Measurements from ENCODE around the gene KCNN3.

Gene KCNN3

DNA sequence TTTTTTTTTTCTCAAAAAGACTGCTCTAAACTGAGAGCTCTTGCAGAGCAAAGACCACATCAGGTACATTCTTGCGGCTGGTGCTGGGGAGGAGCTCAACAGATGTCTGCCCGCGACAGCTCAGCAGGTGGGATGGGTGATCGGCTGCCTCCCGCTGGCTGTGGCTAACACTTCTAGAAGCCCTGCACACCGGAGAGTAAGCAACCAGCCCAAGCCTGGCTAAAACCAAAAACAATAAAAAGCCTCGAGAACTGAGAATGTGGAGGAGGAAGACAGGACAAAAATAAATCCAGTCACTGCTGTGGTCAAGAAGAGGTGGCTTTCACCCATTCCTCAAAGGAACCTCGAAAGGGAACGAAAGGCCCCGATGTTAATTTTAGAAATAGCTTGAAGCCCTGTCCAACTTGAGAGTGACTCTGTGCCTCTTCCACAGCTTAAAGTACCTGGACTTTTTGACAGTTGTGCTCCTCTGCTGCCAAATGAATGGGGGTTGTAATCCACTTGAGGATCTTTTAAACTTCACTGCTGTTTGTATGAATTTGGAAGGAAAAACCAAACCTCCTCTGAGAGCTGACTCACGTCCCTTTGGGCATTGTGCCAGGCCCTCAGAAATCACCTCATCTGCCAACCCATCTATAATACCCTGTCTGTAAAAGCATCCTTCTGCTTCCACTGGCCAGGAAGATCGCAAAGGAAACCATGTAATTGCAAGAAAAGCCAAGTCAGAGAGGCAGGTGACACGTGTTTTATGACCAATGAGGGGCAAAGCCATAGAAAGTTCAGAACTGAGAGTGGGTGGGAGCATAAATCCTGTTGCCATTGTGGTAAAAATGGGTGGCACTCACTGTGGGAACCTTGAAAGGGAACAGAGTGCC is 78.6 kb downstream of the KCNN3 start:
- peak in 3 of 4 experiments; percentile 18 to 79 (median 70) for DNase-seq

DNA sequence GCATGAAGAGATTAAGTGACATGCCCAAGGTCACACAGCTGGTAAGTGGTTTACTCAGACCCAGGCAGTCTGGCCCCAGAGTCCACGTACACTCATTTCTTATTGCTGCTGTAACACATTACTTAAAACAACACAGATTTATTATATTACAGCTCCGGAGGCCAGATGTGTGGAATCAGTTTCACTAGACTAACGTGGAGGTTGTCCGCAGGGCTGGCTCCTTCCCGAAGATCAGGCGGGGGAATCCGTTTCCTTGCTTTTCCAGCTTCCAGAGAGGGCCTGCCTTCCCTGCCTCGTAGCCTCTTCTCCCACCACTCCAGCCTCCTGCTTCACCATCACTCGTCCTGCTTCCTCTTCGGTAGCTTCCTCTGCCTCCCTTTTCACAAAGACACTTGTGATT is 81.2 kb downstream of the KCNN3 start:
- no peak for DNase-seq

DNA sequence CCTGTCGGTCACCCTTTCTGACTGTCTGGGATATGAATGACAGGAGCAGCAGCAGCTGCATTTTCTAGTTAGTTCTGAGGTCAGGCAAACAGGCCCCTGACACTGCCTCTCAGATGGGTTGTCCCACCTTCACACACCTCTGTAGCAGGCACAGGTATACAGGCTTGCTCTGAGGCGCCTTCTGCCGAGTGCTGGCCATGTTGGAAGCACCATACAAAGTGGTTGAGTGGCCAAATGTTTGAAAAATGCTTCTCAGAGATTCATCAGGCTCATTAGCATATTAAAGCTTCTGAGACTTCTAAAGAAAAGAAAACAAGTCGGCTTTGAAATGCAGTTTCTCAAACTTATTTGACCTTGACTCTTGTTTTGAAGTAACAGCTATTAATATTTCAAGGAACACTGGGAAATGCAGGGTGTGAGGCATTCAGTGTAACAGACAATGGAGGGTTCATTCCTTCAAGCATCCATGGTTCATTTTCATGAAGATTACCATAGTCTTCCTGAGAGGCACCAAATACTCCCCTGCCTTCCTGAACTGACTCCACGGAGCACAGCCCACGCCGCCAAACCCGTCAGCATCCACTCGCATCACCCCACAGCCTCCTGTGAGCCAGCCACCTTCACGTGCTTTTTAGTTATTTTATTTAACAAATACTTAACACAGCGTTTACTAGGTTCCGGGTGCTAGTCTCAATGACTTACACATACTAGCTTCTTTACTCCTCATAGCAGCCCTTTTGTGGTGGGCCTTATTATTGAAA is 81.8 kb downstream of the KCNN3 start:
- DNase-seq: no peak

DNA sequence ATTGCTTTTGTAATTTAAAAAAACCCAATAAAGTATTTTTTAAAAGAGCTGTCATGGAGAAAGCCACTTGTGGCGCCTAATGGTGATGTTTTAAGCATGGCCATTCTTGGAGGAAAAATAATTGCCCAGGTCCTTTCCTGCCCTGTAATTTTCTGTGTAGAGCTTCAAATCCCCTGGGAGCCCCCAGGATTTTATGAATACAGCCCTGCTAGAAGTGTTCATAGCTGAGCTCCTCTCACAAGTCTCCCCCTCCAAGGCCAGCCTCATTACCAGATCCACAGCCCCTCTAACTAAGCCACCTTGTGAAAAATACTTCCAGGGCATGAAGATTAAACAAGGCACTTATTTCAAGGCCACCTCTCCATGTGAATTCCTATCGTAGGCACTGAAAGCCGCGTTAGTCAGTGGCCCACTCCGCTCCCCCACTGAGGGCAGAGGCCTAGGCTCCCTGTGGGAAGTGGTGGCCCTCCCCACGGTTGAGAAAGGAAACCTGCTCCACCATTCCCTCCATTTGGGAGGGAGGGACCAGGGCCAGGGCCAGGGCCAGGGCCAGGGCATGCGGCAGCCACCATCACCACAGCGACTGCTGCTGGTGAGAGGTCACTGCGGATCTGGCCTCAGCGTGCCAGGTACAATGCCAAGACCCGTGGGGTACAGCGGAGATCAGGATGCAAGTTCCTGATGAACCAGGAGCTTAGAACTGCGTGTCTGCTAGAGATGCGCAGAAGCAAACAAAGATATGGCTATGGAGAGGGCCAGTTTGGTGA is 83.1 kb downstream of the KCNN3 start:
- DNase-seq: no peak

DNA sequence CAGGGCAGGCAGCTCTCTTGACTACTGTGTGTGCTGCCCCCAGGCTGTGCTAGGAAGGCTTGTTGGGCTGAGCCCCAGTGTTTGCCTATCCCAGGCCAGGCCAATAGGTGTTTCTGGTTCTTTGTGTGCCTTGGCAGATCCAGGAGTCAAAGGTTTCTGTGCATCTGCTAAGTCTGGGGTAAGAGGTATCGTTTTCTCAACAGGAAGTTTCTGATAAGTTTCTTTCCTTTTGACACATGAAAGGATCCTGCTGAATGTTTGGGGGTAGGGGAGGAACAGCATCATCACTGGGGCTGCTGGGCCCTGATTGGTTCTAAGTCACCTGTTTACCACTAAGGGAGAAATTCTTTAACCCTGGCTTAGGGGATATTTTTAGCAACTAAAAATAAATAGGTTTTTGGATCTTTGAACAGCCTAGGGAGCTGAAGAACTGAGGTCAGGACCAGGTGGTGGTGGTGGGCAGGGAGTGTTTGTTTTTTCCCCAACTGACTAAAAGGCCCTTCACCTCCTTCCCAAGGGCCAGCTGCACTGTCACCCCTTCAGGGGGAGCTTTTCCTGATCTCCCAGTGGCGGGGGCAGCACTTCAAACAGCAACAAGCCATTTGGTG is 85.1 kb downstream of the KCNN3 start:
- peak in 2 of 4 experiments; percentile 11 to 39 for DNase-seq

DNA sequence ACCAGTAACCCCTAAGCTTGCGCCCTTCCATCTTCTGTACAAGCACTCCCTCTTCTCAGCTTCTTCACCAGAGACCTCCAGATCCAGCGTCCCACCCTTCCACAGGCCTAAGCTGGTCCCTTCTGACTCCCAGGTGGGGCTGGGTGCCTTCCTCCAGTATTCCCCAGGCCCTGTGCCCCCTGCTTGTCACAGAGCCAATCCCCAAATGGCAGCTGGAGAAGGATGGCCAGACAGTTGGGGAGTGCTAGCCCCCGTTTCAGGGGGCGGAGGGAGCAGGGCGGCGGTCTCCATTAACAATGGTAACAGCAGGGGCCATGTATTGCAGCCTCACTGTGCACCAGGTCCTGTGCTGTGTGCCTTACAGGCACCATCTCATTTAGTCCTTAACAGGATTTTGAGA is 85.7 kb downstream of the KCNN3 start:
- no peak for DNase-seq

DNA sequence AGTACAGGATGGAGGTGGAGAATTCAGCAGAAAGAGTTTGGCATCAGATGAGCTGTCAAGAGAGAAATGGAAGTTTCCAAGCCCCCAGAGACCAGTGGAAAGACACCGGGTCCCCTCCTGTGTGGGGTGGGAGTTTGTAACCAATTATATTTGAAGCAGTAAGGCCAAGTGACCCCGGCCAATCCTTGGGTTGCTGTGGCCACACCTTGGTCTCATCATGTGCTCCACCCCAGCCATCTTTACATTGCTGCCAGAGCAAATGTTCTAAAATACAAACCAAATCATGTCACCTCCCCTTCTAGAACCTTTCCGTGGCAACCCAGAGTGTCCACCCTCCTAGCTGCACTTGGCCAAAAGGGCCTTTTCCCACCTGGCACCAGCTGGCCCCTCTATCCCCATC is 86.1 kb downstream of the KCNN3 start:
- no peak for DNase-seq

DNA sequence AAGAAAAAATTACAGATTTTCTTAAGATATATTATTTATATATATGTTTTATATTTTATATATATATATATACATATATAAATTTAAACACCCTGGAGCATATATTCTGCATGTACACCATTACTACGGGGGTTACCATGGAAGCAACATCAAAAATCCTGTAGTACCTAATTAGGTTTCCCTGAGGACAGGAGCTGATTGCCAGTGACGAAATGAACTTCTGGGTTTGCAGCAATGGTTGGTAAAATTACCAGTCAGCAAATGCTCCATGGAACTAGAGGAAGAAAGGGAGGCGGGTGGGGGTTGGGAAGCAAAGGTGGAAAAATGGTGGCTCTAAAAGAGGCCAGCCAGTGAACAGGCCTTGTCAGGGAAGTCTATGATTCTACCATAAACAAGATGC is 89.5 kb downstream of the KCNN3 start:
- DNase-seq: no peak

DNA sequence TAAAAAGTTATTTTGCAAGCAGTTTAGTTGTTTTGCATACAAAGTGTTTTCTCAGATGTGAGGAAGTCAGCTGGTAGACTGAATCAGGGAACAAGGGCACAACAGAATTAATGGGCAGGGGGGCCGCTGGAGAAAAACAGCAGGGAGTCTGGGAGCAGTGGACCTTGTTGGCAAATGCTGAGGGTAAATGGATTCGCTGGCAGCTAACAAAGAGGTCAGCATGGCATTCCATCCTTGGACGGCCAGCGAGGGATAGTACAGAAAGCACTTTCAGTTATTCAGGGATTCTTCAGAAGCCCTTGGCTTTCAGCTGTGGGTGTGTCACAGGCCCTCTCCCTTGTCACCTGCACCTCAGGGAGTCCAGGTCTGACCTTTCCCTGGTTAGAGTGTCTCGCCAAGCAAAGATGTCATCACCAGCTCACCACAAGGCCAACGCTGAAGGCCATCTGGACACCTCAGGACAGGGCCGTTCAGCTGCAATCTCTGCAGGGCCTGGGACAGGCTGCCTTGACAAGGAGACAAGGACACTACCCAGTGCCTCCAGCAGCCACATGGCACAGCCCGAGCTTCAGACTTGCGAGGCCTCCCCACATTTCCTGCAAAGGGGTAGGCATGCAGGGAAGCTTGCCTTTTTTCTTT is 90.4 kb downstream of the KCNN3 start:
- no peak for DNase-seq

DNA sequence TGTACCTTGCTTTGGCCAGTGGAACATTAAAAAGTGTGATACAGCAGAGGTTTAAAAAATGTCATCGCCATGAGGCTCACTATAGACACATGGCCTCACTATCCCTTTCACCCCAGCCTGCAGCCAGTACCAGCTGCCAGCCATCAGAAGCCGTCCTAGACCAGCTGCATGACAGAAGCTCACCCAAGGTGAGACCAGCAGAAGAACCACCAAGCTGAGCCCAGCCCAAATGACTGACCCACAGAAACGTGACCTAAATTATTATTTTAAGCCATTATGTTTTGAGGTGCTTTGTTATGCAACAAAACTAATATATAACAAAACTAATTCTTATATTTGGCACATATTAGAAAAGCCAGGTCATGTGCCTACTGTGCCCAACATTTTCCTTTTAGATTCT is 91.1 kb downstream of the KCNN3 start:
- no peak for DNase-seq

DNA sequence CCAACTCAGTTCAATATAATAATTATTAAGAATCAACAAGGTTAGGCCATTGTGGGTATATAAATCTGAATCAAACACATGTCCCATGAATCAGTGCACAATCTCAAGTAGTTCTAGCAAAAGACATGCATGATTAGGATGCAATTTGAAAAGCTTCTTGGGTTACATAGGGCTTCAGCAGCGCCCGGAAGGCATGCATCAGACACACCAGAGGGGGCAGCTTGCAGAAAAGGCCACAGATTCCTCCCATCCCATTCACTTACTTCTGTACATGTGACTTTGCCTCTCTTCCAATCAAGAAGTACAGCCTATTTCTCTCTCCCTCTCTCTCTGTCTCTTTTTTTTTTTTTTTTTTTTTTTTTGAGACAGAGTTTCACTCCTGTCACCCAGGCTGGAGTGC is 91.8 kb downstream of the KCNN3 start:
- no peak for DNase-seq

DNA sequence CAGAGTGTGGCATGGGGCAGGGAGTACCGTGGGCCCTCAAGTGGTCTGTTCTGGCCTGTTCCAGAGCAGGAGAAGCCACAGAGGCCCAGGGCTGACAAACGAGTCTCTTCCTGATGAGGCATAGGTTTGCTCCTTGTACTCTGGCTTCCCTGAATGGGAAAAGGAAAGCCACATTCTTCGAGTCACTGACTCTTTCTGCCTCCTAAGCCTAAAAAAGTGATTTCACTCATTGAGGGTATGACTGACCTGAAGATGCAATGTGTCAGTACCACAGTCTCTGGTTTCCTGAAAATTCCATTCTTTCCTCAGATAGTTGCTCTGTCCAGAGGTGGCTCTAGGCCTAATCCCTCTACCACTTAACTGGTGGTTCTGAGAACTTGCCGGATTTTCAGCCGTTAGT is 92.3 kb downstream of the KCNN3 start:
- no peak for DNase-seq

DNA sequence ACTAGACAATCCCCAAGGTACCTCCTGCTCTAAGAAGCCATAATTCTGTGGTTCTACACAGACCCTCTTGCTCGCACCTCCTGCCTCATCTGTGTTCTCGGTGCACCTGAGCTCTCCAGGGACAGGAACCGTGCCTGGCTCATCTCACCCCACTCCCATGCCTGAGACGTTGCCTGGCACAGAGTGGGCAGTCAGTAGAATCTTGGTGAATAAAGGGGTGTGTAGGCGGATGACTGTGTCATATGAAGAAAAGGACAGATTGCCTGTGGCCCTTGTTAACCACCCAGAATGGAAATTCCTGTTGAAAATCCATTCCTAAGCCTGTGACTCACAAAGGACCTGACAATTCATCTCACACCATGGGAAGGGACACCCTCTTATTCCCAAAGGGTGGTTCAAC is 92.9 kb downstream of the KCNN3 start:
- no peak for DNase-seq

DNA sequence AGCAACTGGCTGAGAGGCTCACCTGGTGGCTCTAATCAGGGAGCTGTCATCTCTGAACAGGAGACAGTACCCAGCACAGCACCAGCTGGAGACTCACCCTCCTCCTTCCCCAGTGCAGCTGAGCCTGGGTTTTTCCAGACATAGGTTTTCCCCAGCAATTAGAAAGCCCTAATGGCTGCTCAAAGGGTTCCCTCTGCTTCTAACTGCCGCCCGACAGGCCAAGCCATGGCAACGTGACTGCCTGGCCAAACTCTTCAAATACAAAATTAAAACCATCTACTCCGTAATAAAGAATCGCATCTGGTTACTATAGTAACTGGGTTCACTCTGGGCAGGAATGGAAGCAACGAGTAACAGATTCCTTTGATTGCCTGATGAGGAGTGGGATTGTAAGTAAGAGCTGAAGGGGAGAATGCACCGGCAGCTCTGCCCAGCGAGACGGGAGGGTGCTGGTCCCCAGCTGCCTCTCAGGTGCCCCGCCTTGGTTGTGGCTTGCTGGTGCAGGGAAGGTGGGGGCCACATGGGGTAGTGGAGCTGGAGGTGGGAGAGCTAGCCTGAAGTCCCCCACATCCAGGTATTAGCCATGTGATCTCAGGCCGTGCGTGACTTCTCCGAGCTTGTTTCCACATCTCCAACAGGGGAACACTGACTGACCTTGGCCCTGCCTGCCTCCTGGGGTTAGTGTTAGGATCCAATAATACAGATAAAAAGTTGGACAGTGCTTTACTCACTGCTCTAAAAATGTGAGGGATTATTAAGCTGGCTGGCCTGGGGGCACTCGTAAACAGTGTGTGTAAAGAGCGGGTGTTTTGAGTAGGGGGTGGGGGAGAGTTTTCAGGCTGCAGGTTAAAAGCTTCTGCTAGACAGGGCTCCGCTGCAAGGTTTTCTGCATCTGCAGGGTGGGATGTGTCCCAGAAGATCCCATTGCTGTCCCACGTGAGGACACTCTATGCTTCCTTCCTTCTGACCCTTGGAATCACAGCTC is 94.2 kb downstream of the KCNN3 start:
- DNase-seq: no peak

DNA sequence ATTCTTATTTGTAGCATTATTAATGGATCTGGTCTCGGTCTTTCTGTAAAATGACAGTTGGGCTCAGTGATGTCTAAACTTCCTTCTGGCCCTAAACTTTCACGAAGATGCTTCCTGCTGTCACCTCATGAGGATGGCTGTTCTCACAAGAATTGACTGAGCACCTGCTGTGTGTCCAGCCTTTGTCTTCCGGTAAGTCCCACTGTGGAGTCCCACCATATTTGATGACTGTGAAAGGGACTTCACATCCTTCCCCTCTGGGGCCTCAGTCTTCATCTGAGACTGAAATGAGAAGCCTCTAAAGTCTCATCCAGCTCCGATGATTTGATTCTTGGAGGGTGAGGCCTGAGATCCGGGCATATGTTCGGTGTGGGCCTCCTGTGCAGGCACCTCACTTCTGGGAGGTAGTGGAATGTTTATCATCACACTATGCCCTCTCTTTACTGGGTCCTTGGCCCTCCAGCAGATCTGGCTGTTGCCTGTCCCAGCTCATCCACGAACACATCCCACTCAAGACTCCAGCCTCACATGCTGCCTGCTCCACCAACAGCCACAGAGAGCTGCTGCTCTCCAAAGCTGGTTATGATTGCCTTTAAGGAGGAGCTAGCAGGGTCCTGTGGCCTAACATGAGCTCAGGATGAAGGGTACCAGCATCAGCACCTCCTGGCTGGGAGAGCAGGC is 95.8 kb downstream of the KCNN3 start:
- no peak for DNase-seq

DNA sequence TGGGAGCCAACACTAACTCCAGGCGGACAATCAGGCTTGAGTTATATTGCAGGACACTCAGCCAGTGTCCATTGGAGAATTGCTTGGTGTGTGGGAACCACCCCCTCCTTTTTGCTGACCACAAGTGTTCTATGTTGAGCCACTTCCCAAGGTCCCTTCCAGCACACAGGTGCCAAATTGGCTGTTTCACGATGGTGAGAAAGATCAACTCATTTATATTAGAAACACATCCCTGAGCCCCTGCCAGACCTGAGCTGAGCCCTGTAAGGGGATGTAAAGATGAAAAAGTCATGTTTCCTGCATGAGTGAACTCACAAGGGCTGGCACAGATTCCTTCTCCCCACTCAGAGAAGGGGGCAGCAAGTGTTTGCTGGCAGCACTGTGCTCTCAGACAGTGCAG is 96.5 kb downstream of the KCNN3 start:
- DNase-seq: no peak

DNA sequence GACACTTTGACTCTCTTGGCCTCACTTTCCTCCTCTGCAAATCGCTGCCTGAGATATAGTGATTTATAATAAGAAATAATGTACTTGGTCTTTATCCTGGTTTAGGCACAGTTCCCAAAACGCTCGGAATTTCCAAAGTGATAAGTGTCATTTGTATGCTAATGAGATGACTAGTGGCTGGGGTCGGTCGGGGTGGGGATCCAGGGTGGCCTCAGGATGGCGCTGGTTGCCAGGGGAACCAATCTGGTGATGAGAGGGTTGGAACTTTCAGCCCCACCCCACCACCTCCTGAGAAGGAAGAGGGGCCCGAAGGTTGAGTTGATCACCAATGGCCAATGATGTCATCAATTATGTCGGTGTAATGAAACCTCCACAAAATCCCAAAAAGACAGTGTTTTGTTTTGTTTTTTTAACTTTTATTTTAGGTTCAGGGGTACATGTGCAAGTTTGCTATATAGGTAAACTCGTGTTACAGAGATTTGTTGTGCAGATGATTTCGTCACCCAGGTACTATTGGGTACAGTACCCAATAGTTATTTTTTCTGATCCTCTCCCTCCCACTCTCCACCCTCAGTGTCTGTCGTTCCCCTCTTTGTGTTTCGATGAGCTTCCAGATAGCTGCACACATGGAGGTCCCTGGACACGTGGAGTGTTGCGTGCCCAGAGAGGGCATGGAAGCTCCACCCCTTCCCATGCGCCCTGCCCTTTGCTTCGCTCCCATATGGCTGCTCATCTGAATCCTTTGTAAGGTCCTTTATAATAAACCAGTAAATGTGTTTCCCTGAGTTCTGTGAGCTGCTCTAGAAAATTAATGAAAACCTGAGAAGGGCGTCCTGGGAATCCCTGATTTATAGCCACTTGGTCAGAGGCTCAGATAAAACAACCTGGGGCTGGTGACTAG is 97.2 kb downstream of the KCNN3 start:
- DNase-seq: peak in 1 of 4 experiments; percentile 37

DNA sequence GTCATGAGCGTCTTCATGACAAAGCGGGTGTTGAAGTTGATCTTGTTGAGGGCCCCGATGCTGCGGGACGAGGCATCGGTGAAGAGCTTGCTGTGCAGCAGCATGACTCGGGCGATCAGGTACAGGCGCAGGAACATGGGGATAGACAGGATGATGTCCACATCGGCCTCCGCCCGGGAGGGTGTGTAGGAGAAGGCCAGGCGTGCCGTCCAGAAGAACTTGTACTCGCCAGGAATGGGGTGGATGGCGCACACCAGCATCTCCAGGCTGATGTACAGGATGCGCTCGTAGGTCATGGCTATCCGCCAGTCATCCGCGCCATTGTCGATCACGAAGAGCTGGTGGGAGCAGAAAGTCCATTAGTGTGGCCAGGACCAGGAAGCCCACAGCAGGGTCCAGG is 98.0 kb downstream of the KCNN3 start:
- DNase-seq: no peak

DNA sequence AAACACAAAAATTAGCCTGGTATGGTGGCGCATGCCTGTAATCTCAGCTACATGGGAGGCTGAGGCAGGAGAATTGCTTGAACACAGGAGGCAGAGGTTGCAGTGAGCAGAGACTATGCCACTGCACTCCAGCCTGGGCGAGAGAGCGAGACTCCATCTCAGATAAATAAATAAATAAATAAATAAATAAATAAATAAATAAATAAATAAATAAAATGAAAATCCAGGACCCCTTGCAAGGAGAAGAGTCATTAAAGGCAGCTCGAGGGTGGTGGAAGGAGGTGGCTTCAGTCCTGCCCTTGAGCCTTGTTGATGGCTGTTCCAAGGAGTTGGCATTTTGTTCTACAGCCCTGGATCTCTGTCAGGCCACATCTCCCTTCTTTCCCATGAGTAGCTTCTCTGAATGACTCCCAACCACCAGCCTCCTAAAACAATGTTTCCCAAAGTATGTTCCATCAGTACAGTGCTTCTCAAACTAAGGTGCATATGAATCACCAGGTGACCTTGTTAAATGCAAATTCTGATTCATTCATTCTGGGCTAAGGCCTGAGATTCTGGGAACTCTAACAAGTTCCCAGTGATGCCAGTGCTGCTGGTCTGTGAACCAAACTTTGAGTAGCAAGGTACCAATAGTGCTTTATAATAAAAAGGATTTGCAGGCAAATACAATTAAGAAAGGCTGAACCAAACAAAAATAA is 99.0 kb downstream of the KCNN3 start:
- no peak for DNase-seq

Data from activated naive CD4-positive, alpha-beta T cell (primary cell).